ENCODE measurements around the gene TRMT13.
"Not testable (repeated sequence)": the region's sequence is repeated elsewhere in the genome, so short reads cannot be mapped to it uniquely, and the experiment has no call there.

The TRMT13 gene

GRCh38 chr1:100168051-100168450 is 35.1 kb downstream of the TRMT13 start:
- H3K9ac ChIP-seq (ENCODE audit: low read length): no peak overlapping the region
- no peak overlapping the region for H3K4me3 ChIP-seq (ENCODE audit: low read length)
- no peaks in the 10 kb centered on the region for H3K4me1 ChIP-seq (ENCODE audit: control insufficient read depth, insufficient read depth, low read length)
- H3K27me3 ChIP-seq (ENCODE audit: control insufficient read depth, insufficient read depth, low read length): no peaks in the 10 kb centered on the region
- no peak overlapping the region for H3K27ac ChIP-seq (ENCODE audit: low read depth, low read length)
- H3K36me3 ChIP-seq (ENCODE audit: control insufficient read depth, insufficient read depth, low read length): no peaks in the 10 kb centered on the region

GRCh38 chr1:100177295-100178041 is 44.5 kb downstream of the TRMT13 start:
- Histone ChIP-seq H3K27me3 (ENCODE audit: control insufficient read depth, insufficient read depth, low read length) (no peaks in the 10 kb centered on the region), H3K9ac (ENCODE audit: low read length) (no peak overlapping the region), H3K27ac (ENCODE audit: low read depth, low read length) (no peak overlapping the region), H3K4me1 (ENCODE audit: control insufficient read depth, insufficient read depth, low read length) (peaks cover 2% of the 10 kb centered on the region), H3K4me3 (ENCODE audit: low read length) (no peak overlapping the region), H3K36me3 (ENCODE audit: control insufficient read depth, insufficient read depth, low read length) (no peaks in the 10 kb centered on the region)

GRCh38 chr1:100178091-100178490 is 45.1 kb downstream of the TRMT13 start, which contains the start of gene LRRC39:
Gene LRRC39 (minus strand): TSS chr1:100178256. CDS start chr1:100168516, 9,740 bp downstream.
- H3K9ac ChIP-seq (ENCODE audit: low read length): no peak within 1 kb of the TSS
- no peaks in the 10 kb centered on the region for H3K36me3 ChIP-seq (ENCODE audit: control insufficient read depth, insufficient read depth, low read length)
- H3K27ac ChIP-seq (ENCODE audit: low read depth, low read length): no peak within 1 kb of the TSS
- no peak within 1 kb of the TSS for H3K4me3 ChIP-seq (ENCODE audit: low read length)
- no peaks in the 10 kb centered on the region for H3K27me3 ChIP-seq (ENCODE audit: control insufficient read depth, insufficient read depth, low read length)
- H3K4me1 ChIP-seq (ENCODE audit: control insufficient read depth, insufficient read depth, low read length): peaks cover 2% of the 10 kb centered on the region

- Histone ChIP-seq H3K36me3 (ENCODE audit: control insufficient read depth, insufficient read depth, low read length) (no peaks in the 10 kb centered on the region), H3K27ac (ENCODE audit: low read depth, low read length) (no peak overlapping the region), H3K27me3 (ENCODE audit: control insufficient read depth, insufficient read depth, low read length) (no peaks in the 10 kb centered on the region), H3K4me3 (ENCODE audit: low read length) (no peak overlapping the region), H3K9ac (ENCODE audit: low read length) (no peak overlapping the region), H3K4me1 (ENCODE audit: control insufficient read depth, insufficient read depth, low read length) (peaks cover 6% of the 10 kb centered on the region)
Measured at GRCh38 chr1:100183370-100183769, 50.4 kb downstream of the TRMT13 start.

- H3K4me1 ChIP-seq (ENCODE audit: control insufficient read depth, insufficient read depth, low read length): peaks cover 17% of the 10 kb centered on the region
- H3K36me3 ChIP-seq (ENCODE audit: control insufficient read depth, insufficient read depth, low read length): no peaks in the 10 kb centered on the region
- H3K27me3 ChIP-seq (ENCODE audit: control insufficient read depth, insufficient read depth, low read length): no peaks in the 10 kb centered on the region
- no peak overlapping the region for H3K9ac ChIP-seq (ENCODE audit: low read length)
- H3K27ac ChIP-seq (ENCODE audit: low read depth, low read length): no peak overlapping the region
- H3K4me3 ChIP-seq (ENCODE audit: low read length): no peak overlapping the region
Measured at GRCh38 chr1:100184536-100184935, 51.6 kb downstream of the TRMT13 start.

- Histone ChIP-seq H3K27me3 (ENCODE audit: control insufficient read depth, insufficient read depth, low read length) (no peaks in the 10 kb centered on the region), H3K9ac (ENCODE audit: low read length) (no peak overlapping the region), H3K36me3 (ENCODE audit: control insufficient read depth, insufficient read depth, low read length) (peaks cover 2% of the 10 kb centered on the region), H3K4me3 (ENCODE audit: low read length) (no peak overlapping the region), H3K4me1 (ENCODE audit: control insufficient read depth, insufficient read depth, low read length) (peaks cover 17% of the 10 kb centered on the region), H3K27ac (ENCODE audit: low read depth, low read length) (no peak overlapping the region)
Measured at GRCh38 chr1:100187912-100188311, 54.9 kb downstream of the TRMT13 start.

- H3K27ac ChIP-seq (ENCODE audit: low read depth, low read length): peak overlapping the region; percentile 74
- no peak overlapping the region for H3K4me3 ChIP-seq (ENCODE audit: low read length)
- H3K4me1 ChIP-seq (ENCODE audit: control insufficient read depth, insufficient read depth, low read length): peaks cover 17% of the 10 kb centered on the region
- H3K36me3 ChIP-seq (ENCODE audit: control insufficient read depth, insufficient read depth, low read length): peaks cover 2% of the 10 kb centered on the region
- no peaks in the 10 kb centered on the region for H3K27me3 ChIP-seq (ENCODE audit: control insufficient read depth, insufficient read depth, low read length)
- H3K9ac ChIP-seq (ENCODE audit: low read length): no peak overlapping the region
Measured at GRCh38 chr1:100188617-100189016, 55.7 kb downstream of the TRMT13 start.

GRCh38 chr1:100198596-100198995 is 65.6 kb downstream of the TRMT13 start:
- H3K4me1 ChIP-seq (ENCODE audit: control insufficient read depth, insufficient read depth, low read length): no peaks in the 10 kb centered on the region
- H3K36me3 ChIP-seq (ENCODE audit: control insufficient read depth, insufficient read depth, low read length): no peaks in the 10 kb centered on the region
- H3K27ac ChIP-seq (ENCODE audit: low read depth, low read length): no peak overlapping the region
- H3K9ac ChIP-seq (ENCODE audit: low read length): no peak overlapping the region
- no peaks in the 10 kb centered on the region for H3K27me3 ChIP-seq (ENCODE audit: control insufficient read depth, insufficient read depth, low read length)
- H3K4me3 ChIP-seq (ENCODE audit: low read length): no peak overlapping the region

GRCh38 chr1:100200060-100200459 is 67.1 kb downstream of the TRMT13 start:
- H3K4me1 ChIP-seq (ENCODE audit: control insufficient read depth, insufficient read depth, low read length); H3K27me3 ChIP-seq (ENCODE audit: control insufficient read depth, insufficient read depth, low read length); H3K36me3 ChIP-seq (ENCODE audit: control insufficient read depth, insufficient read depth, low read length); H3K27ac ChIP-seq (ENCODE audit: low read depth, low read length); H3K9ac ChIP-seq (ENCODE audit: low read length); H3K4me3 ChIP-seq (ENCODE audit: low read length): not testable (repeated sequence)
